ENCODE data around the gene TGOLN2. TPM values are rescaled to one million over a fixed set of nuclear protein-coding genes. Genes with fewer than 3 reads are reported as not detected.
"Not testable (repeated sequence)": the region's sequence is repeated elsewhere in the genome, so short reads cannot be mapped to it uniquely, and the experiment has no call there.

The TGOLN2 gene
- total RNA-seq, 1 experiment from 2014 or later, result 76.7 TPM

DNA sequence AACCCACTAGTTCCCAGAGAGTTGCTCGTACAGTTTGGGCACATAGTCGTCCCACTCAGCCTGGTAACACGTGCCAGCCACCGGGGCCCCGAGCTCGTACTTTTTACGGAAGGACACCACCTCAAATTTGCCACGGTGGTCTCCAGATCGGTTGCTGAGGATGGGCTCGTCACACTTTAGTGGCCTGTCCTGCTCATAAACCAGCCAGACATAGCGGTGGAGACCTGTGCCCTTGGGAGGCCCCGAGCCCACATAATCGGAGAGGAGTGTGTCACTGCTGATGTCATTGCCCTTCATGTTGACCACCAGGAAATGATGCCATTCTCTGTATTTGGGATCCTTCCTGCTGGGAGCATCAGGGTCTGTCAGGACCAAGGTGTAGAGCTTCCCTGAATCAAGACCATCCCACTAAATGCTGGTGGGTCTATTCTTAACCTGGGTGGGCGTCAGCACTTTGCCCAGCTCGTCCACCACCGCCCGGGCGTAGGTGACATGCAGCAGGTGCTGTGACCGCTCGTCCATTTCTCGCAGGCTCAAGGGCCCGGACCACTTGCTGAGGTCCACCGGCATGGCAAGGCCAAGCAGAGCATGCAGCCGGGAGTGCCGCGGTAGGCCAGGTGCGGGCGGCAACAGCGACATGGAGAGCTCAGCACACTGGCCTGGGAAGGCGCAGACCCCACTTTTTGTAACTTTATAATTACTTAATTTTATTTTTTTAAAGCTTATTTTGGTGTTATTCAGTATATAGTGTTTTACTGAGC is 13.7 kb upstream of the TGOLN2 start:
- no peak for DNase-seq (ENCODE audit: extremely low read depth, low read depth)

DNA sequence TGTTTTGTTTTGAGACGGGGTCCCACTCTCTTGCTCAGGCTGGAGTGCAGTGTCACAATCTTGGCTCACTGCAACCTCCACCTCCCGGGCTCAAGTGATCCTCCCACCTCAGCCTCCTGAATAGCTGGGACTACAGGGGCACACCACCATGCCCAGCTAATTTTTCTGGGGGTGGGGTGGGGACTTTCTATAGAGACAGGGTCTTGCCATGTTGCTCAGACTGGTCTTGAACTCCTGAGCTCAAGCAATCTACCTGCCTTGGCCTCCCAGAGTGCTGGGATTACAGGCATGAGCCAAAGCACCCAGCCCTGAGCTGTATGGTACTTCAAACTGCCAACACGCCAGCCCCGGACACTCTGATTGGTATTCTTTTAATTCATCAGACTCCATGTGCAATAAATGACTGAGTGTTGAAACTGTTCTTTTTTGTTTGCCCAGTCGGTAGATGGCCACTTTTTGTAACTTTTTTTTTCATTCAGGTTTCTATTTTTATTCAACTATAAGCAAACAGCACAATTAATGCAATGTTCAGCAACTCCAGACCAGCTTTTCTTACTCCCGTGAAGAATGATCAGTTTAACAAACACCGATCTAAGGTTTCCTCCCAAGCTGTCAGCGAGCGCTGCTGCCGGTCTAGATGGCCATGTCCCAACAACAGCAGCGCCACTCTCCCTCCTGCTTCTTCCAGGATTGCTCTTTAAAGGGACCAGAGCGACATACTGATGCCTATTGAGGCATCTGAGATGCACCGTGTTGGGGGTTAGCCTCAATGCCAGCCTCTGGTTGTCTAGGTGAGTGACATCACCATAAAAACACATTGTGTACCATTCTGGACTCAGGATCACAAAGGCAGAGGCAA is 12.5 kb upstream of the TGOLN2 start:
- no peak for DNase-seq (ENCODE audit: extremely low read depth, low read depth)

DNA sequence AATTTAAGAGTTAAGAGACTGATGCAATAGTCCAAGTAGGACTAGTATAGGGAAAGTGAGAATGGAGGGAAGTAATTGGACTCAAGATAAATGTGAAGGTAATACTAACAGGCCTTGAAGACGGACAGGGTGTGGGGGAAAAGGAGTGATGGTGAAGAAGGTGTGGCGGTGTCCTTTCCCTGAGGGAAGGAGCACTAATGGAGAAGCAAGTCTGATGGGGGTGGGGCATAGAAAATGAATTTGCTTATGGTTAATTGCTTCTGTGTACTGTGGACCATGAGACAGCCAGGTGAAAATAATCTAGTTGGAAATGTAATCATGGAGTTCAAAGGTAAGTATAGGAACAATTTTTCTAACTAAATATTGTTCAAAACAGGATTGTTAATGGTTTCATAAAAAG is 7.1 kb upstream of the TGOLN2 start:
- DNase-seq (ENCODE audit: extremely low read depth, low read depth), result no peak

DNA sequence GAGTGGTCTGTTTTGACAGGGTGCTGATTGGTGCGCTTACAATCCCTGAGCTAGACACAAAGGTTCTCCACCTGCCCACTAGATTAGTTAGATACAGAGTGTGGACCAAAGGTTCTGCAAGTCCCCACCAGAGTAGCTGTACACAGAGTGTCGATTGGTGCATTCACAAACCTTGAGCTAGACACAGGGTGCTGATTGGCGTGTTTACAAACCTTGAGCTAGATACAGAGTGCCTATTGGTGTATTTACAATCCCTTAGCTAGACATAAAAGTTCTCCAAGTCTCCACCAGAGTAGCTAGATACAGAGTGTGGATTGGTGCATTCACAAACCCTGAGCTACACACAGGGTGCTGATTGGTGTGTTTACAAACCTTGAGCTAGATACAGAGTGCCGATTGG is 6.1 kb upstream of the TGOLN2 start:
- DNase-seq (ENCODE audit: extremely low read depth, low read depth), result not testable (repeated sequence)

DNA sequence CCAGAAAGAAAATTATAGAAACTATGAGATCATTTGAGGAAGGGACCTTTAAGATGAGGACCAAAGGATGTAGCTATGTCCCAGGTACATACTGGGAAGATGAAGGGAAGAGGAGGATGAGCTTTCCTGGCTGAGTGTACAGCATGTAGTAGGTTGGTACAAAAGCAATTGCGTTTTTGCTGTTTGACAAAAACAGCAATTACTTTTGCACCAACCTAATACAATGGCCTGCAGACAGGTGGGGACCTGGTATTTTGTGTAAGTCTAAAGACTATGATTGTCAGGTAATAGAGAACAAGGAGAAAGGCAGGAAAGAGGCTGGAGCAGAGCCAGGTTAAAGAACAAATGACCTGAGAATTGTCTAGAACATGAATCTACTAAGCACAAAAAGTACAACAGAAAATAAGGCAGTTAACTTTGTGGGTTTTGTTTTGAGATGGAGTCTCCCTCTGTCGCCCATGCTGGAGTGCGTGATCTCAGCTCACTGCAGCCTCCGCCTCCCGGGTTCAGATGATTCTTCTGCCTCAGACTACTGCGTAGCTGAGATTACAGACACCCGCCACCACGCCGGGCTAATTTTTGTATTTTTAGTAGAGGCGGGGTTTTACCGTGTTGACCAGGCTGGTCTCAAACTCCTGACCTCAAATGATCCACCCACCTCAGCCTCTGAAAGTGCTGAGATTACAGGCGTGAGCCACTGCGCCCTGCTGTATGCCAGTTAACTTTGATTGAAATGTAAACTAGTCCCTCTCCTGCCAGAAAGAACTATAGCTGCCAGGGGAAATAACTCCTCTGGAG is 3.2 kb upstream of the TGOLN2 start:
- DNase-seq (ENCODE audit: extremely low read depth, low read depth), result no peak

DNA sequence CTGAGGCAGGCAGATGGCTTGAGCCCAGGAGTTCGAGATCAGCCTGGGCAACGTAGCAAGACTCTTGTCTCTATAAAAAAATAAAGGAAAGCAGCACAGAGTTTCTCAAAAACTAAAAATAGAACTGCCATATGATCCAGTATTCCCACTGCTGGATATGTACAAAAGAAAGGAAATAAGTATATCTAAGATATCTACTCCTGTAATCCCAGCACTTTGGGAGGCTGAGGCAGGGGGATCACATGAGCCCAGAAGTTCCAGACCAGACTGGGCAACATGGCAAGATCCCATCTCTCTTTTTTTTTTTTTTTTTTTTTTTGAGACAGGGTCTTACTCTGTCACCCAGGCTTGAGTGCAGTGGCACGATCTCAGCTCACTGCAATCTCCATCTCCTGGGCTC is 1.9 kb upstream of the TGOLN2 start:
- DNase-seq (ENCODE audit: extremely low read depth, low read depth), result not testable (repeated sequence)

DNA sequence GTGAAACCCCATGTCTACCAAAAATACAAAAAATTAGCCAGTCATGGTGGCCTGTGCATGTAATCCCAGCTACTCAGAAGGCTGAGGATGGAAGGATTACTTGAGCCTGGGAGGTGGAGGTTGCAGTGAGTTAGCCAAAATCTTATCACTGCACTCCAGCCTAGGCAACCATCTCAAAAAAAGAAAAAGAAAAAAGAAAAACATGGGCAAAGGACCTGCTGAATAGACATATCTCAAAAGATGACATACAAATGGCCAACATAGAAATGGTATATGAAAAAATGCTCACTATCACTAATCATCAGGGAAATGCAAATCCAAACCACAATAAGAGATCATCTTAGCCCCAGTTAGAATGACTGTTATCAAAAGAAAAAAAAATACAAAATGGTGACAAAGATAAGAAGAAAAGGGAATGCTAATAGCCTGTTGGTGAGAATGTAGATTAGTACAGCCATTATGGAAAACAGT is 1.4 kb upstream of the TGOLN2 start:
- no peak for DNase-seq (ENCODE audit: extremely low read depth, low read depth)

DNA sequence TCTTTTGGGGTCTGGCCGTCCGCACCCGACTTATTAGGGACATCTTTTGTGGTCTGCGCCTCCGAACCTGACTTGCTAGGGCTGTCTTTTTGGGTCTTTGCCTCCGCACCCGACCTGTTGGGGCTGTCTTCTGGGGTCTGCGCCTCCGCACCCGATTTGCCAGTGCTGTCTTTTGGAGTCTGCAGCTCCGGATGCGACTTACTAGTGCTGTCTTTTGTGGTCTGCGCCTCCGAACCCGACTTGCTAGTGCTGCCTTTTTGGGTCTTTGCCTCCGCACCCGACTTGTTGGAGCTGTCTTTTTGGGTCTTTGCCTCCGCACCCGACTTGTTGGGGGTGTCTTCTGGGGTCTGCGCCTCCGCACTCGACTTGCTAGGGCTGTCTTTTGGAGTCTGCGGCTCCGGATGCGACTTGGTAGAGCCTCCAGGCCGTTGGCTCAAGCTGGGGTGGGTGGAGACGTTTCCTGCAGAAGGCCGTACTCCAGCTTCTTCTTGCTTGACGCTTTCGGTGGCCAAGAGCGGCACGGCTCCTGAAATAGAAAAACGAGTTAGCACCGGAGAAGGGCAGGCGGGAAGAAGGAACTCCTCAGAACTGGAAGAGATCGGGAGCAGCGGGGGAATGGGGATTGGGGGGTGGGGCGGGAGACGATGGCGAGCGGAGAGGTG is 498 bp downstream of the TGOLN2 start:
- DNase-seq (ENCODE audit: extremely low read depth, low read depth), result no peak

DNA sequence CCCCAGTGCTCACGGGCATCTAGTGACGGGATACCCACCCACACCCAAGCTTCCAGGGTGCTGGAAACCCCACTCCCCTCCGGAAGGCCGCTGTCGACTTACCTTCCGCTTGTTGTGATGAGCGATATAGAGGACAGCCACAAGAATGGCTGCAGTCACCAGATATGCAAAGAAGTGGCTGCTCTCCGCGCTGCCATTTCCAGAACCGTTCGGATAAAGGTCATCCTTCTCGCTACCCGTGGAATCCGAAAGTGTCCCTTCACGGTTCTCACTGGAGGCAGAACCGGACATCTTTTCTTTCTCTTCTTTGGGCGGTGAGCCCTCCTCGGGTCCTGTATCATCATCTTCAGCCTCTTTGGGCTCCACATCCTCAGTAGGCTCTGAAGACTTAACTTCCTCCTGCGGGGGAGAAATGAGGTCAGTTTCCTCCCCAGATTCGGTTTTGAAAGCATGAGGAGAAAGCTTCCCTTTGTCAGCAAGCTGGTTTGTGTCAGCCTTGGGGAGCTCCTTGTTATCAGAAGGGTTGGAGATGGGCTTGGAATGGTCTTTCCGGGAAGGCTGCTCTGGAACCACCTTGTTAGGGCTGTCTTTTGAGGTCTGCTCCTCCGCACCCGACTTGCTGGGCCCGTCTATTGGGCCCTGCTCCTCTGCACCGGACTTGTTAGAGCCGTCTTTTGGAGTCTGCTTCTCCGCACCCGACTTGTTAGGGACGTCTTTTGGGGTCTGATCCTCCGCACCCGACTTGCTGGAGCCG is 1.2 kb downstream of the TGOLN2 start:
- no peak for DNase-seq (ENCODE audit: extremely low read depth, low read depth)

DNA sequence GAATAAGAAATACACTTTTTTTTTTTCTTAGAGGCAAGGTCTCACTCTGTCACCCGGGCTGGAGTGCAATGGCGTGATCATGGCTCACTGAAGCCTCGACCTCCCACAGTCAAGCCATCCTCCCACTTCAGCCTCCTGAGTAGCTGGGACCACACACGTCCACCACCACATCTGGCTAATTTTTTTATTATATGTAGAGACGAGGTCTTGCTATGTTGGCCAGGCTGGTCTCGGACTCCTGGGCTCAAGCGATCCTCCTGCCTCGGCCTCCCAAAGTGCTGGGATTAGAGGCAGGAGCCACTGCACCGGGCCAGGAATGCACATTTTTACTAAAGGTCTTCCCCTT is 2.4 kb downstream of the TGOLN2 start:
- no peak for DNase-seq (ENCODE audit: extremely low read depth, low read depth)

DNA sequence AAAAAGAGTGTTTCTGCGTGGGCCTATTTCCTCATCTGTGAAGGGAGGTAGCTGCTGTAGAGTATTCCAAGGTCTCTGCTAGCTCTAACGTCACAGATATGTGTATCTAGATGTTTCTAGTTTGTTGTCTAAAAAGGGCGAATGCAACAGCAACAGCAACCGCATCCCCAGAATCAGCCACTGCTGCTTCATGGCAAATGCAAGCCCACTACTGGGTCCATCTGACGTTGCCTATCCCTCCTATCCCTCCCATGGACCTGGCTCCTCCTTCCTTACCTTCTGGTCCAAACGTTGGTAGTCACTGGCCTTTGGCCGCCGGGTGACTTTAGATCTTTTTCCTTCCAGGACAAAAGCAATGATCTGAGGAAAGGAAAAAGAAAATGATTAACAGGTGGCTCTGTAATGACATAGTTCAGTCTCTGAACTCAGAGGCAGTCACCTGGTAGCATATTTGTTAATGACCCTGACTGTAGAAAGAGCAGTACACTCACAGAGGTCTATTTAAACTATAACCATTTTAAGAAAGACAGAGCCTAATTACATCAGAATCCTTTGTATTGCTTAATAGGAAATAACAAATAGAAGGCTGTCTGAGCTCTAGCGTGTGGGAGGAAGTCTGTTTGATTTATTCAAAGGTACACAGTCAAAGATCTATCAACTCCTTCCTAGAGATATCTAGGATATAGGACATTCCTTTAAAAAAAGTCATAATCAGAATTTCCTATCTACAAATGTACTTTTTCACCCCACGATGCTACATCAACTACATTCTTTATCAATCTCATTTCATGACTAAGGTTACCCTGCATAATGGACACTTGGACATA is 2.9 kb downstream of the TGOLN2 start:
- DNase-seq (ENCODE audit: extremely low read depth, low read depth), result no peak

DNA sequence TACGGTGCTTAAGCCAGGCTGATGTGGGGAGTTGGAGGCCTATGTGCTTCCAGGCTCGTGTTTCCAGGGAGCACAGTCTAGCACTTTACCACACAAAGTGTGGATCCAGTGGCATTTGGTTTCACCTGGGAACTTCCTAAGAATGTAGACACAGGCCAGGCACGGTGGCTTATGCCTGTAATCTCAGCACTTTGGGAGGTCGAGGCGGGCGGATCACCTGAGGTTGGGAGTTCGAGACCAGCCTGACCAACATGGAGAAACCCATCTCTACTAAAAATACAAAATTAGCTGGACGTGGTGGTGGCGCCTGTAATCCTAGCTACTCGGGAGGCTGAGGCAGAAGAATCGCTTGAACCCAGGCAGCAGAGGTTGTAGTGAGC is 3.8 kb downstream of the TGOLN2 start:
- not testable (repeated sequence) for DNase-seq (ENCODE audit: extremely low read depth, low read depth)

DNA sequence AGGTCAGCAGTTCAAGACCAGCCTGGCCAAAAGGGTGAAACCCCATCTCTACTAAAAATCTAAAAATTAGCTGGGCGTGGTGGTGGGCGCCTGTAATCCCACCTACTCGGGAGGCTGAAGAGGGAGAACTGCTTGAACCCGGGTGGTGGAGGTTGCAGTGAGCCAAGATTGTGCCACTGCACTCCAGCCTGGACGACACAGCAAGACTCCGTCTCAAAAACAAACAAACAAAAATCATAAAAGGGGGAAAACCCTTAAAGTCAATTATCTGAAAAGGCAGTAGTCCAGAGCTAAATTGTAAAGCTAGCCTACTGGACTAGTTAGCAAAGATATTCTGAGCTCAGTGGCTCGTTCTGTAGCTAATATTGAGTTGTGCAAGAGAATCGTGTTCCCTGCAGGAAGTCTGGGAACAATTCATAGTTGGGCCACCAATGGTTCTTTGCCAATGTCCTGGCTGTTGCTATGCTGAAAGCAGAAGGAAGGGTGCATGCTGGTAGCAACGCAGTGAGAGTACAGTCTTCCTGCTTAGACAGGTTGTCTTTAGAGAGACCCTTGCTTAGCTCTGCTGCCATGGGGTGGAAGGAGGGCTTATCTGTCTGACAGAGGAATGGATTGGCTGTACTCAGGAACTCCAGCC is 4.3 kb downstream of the TGOLN2 start:
- DNase-seq (ENCODE audit: extremely low read depth, low read depth), result no peak

DNA sequence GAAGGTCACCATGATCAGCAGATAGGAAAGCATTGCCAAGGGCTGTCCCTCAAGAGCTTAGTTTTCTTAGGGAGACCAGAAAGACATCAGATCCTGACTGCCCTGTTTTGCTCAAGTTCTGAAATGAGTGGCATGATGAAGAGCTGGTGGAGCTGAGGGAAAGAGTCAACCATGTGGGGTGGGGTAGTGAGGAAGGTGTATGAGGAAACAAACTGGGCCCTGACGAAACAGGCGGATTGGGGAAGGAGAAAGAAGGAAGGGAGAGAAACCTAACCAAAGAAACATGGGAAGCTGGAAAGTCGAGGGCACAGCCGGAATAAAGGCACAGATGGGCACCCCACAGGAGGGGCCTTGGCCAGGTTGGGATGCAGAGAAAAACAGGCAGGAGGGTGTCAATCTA is 8.0 kb downstream of the TGOLN2 start:
- DNase-seq (ENCODE audit: extremely low read depth, low read depth), result no peak

DNA sequence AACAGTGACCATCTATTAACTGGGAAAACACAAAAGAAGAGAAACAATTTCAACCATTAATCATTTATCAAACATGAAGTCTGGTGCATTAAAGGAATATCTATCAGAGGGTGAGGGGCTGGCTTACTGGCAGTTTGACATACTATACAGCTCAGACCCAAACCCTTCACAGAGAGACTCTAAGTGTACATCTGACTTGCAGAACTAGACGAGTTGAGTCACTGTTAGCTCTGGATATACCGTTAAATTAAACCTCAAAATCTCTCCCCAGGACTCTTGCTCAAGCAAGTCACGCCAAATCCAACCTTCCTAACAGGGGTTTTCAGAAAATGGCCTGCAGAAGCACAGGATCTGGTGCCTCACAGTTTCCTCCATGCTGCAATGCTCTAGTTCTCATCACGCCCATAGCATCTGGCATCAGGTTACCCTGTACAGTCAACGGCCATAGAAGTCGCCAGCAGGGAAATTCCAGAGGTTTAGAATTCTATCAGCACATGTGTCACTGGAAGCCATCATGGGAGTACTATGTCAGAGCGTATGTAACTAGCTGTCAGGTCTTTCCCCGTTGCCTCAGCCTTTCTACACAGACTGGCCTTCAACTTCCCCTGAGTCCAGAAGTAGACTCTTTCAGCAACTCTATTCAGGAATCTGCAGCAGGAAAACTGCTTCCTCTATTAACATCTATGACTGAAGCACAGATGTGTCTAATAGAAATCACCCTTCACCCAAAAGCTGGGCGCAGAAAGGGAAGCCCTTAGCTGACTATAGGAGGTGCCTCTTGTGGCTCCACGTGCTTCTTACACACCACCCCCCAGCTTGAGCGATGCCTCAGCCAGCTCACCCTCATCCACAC is 9.3 kb downstream of the TGOLN2 start:
- no peak for DNase-seq (ENCODE audit: extremely low read depth, low read depth)

DNA sequence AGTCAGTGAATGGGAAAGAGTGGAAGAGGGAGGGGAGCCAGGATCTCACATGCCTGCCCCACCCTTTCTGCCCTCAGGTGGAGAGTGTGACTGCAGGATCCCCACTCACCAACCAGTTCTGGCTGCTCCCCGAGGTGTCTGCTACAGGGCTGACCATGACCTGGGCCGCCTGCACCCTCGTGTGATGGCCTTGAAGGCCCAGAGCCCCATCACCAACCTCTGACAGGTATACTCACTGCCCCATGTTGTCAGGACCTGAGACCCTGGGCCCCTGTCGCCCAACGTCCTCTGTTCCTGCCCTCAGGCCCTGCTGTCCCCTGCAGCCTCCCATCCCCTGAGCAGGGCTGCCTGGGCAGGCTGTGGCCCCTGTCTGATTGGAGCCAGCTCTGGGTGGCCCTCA is 11.9 kb downstream of the TGOLN2 start:
- not testable (repeated sequence) for DNase-seq (ENCODE audit: extremely low read depth, low read depth)

DNA sequence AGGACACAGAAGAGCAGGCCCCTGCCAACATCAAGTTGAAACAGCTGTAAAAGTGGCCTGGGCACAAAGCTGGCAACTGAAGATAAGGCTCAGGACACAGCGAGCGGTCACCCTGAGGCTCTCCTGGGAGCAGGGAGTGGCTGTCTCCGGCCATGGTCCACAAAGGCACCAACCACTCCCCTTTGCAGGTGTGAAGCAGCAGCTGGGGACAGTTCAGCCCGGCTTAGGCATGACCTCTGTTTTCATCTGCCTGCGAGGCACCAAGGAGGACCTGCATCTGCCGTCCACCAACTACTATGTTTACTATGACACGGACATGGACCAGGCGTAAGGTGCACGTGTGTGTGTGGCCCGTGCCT is 12.9 kb downstream of the TGOLN2 start:
- no peak for DNase-seq (ENCODE audit: extremely low read depth, low read depth)

DNA sequence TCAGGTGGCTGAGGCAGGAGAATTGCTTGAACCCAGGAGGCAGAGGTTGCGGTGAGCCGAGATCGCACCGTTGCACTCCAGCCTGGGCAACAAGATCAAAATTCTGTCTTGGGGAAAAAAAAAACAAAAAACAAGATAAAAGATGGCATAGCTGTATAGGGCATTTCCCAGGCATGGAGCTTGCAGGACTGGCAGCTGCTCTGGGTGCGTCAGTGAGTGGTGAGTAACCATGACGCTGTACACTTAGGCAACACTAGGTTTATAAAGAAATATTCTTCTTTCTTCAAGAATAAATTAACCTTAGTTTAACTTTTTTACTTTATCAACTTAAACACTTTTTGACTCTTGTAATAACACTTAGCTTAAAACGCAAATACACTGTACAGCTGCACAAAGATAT is 15.4 kb downstream of the TGOLN2 start:
- DNase-seq (ENCODE audit: extremely low read depth, low read depth), result peak; percentile 21
